Stimulated activated CD8-positive, alpha-beta memory T cell treated with anti-CD3 and anti-CD28 coated beads, Interleukin-7, amount 100 ng/mL, for 4 hours (primary cell): ENCODE data around the gene UQCC5.
"Not testable (repeated sequence)": the region's sequence is repeated elsewhere in the genome, so short reads cannot be mapped to it uniquely, and the experiment has no call there.

Source experiments
- DNase-seq, 2 donors: peaks; one replicate each; pipeline ENCODE4 v3.0.0-alpha.2; 2020; ENCODE audit warnings: low read depth in 2 of 2

Gene UQCC5

DNA sequence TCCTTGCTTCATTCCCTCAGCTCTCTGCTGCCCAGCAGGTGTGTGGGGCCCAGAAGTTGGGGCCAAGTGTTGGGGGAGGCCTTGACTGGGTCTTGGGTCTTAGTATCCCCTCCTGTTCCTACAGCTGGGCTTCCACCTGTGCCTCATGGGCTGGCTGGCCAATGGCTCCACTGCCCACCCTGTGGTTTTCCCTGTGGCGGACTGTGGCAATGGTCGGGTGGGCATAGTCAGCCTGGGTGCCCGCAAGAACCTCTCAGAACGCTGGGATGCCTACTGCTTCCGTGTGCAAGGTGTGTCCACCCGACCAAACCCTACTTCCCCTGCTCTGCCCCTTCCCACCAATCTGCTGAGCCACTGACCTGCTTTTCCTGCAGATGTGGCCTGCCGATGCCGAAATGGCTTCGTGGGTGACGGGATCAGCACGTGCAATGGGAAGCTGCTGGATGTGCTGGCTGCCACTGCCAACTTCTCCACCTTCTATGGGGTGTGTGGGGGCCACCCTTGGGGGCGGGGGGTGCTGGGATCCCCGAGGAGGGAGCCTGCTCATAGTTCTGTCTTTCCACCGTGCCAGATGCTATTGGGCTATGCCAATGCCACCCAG, 13.7 kb upstream of the UQCC5 start:
- no peak for DNase-seq

DNA sequence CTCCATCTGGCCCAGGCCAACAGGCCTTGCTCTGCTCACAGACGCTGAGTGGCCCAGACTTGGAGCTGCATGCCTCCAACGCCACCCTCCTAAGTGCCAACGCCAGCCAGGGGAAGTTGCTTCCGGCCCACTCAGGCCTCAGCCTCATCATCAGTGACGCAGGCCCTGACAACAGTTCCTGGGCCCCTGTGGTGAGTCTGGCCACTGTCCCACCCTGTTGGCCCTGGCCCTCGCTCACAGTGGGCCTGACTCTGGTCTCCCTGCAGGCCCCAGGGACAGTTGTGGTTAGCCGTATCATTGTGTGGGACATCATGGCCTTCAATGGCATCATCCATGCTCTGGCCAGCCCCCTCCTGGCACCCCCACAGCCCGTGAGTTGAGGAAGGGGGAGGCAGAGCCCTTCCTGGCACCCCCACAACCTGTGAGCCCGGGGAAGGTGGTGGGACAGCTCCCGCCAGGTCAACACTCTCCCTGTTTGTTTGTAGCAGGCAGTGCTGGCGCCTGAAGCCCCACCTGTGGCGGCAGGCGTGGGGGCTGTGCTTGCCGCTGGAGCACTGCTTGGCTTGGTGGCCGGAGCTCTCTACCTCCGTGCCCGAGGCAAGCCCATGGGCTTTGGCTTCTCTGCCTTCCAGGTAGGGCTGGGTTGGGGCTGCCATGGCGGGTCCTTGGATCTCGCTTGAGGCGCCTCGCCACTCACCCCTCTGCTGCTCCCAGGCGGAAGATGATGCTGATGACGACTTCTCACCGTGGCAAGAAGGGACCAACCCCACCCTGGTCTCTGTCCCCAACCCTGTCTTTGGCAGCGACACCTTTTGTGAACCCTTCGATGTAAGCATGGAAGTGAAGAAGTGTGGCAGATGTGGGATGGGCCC, 12.8 kb upstream of the UQCC5 start:
- no peak for DNase-seq

DNA sequence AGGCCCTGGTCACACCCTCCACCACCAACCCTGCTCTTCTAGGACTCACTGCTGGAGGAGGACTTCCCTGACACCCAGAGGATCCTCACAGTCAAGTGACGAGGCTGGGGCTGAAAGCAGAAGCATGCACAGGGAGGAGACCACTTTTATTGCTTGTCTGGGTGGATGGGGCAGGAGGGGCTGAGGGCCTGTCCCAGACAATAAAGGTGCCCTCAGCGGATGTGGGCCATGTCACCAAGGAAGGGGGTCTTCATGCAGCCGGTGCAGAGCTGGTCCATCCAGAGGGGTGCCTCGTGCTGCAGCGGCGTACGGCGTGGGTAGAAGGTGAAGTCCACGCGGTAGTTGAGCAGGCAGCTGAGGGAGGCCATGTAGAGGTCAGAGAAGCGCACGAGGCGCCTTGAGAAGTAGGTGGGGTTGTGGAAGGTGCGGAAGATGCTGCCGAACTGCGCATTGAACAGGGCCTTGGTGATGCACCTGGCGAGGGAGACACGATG, 12.1 kb upstream of the UQCC5 start:
- DNase-seq = no peak

DNA sequence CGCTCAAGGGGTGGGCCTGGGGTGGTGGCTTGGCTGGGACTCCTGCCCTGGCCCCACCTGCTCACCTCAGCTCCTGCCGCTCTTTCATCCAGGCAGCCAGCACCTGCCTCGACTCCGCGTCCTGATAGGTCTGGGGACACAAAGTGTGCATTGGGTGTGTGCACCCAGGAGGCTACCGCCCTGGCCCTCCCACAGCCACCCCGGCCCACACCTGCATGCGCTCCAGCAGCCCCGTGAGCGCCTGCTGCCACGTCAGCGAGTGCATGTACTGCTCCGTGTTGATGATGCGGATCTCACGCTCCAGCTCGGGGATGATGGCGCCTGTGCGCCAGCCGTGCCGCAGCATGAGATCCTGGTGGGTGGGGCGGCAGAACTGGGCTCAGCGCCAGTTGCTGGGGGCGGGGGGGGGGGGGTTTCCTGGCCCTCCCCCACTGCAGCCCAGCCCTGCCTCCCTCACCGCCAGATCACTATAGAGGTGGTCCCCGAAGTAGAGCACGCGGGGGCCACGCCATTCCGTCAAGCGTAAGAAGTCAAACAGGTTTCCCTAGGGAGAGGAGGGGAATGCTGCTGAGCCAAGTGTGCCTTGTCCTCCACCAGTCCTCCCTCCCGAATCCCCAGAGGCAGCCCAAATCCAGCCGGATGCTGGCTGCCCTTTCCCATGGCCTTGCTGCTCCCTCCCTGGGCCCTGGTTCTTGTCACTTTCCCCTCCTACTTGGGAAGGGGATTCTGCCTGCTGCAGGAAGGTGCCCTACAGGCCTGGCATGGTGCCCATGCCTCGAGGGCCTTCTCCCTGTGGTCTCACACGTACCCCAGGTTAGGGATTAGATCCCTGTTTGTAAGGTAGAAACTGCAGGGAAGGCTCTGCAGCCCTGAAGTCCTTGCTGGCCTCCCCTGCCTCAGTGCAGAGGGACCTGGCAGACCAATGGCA, 11.4 kb upstream of the UQCC5 start:
- no peak for DNase-seq

DNA sequence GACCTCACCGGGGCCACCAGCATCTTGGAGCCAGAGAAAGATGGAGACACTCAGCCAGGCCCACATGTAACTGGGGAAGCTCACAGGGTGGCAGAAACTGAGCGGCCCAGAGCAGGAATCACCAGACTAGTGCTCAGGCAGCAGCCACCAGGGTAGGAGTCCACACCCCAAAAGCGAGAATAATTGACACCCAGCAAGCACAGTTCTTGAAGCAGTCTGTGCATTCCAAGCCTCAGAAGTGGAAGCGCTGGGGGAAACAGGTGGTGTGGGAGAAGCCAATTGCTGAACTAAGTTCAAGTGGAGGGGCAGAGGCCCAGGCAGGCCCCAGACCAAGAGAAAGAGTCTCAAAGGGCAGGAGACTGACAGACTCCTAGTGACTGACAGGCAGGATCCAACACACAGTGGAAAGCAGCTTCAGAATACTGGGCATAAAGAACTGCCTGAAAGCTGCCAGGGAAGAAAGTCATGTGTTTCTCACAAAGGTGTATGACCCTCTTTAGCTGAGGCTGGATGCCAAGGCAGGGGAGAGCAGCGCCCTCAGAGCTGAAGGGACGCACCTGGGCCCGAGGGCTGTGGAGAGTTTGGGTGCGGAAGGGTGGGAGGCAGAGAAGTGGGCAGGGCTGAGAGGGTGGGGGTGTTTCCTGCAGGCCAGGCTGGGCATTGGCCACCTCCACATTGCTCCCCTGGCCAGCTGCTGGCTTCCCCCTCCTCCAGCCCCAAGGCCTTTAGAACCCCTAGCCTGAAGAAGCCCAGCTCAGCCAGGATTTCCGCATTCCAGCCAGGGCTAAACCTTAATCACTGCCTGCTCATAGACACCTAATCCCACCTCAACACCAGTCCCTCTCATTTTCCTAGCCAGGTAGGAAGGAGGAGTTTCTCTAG, 10.5 kb upstream of the UQCC5 start:
- DNase-seq = no peak

DNA sequence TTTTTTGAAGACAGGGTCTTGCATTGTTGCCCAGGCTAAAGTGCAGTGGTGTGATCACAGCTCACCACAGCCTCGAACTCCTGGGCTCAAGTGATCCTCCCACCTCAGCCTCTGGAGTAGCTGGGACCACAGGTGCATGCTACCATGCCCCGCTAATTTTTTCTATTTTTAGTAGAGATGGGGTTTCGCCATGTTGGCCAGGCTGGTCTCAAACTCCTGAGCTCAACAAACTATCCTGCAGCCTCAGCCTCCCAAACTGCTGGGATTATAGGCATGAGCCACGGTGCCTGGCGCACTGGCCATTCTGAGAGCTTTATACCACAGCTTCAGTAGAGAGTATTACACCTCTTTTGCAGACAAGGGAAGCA, 9.8 kb upstream of the UQCC5 start:
- DNase-seq = not testable (repeated sequence)

DNA sequence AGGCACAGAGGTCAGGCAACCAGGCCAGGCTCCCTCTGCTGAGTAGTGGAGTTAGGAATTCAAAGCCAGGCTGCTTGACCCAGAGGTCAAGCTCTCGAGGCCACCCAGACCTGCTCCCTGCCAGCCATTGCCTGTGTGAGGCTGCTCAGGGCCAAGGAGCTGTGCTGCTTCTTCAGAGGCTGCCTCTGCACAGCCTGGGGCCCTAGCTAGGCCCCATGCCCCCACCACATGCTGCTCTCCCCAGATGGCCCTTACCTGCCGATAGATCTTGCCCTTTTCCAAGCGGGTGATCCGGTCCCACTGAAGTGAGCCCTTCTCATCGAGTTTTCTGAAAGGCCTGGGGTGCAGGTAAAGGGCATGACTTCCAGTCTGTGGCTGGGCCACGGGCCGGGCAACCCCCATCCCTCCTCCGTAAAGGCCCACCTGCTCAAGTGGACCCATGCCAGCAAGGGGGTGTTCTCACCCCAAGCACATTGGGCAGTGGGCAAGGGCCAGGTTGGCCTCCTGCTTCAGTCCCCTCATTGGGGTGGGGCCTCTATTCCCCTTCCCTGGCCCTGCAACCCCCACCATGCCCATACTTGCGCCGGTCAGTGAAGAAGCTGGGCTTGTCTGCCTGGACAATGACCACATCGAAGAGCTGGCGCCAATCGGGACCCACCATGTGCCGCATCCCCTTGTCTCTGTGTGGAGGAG, 9.2 kb upstream of the UQCC5 start:
- no peak for DNase-seq

DNA sequence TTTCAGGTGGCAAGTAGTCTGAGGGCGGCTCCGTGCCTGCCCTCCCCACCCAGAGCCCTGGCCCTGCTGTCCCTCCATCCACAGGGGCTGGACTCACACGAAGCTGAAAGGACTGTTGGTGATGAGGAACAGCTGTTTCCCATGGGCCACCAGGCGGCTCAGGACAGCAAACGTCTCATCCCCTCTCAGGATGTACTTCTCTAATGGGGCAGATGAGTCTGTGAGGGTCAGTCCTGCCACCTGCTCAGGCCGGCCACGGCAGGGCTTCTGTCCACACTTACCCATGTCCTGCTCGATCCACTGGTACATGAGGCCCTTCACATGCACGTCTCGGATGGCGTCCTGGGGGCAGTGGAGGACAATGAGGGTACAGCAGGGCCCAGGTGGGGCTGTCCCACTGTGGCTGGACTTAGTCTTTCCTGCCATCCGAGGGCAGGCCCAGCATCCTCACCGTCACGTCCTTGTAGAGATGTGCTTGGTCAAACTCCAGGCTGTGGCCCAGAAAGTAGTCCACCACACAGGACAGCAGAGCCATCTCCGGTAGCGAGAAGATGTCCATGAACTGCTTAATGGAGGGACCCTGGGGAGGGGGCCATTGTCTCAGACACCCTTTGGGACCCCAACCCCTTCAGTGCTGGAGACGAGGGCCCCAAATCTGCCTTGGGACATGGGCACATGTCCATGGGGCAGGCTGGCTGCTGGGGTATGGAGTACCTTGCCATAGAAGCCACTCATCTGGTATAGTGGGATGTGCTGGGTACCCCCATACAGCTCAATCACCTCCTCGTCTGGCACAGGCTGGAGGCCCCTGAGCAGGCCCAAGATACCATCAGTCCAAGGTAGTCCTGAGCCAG, 8.4 kb upstream of the UQCC5 start:
- no peak for DNase-seq

DNA sequence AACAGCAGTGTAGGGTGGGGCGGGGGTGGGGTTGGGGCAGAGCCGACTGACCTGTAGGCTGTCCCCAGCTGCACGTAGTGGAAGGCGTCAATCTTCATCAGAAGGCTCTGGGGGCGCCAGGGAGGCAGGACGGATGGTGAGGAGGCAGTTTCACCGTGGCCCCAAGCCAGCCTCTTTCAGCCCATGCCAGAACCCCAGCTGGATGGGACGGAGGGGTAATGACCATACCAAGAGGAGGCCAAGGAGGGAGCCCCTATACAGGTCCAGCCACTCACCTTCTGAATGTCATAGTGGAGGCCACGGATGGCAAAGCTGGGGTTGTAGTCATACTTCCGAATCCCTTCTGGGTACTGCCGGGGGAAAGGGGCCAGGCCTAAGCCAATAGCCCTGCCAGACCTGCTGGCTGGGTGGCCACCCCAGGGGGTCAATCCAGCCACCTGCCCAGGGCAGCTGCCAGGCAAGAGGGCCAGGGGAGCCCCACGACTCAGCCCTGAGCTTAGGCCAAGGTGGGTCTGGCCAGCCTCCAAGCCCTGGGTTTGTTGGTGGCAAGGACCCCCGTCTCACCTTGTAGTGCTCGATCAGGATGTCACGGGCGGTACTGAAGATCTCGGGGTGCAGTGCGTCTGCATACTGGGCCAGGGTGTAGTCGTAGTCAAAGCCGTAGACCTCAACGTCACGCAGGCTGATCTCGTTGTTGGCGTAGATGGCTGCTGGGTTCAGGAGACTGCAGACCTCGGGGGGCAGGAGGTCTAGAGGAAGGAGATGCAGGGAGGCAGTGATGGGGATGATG, 7.6 kb upstream of the UQCC5 start:
- DNase-seq = no peak

DNA sequence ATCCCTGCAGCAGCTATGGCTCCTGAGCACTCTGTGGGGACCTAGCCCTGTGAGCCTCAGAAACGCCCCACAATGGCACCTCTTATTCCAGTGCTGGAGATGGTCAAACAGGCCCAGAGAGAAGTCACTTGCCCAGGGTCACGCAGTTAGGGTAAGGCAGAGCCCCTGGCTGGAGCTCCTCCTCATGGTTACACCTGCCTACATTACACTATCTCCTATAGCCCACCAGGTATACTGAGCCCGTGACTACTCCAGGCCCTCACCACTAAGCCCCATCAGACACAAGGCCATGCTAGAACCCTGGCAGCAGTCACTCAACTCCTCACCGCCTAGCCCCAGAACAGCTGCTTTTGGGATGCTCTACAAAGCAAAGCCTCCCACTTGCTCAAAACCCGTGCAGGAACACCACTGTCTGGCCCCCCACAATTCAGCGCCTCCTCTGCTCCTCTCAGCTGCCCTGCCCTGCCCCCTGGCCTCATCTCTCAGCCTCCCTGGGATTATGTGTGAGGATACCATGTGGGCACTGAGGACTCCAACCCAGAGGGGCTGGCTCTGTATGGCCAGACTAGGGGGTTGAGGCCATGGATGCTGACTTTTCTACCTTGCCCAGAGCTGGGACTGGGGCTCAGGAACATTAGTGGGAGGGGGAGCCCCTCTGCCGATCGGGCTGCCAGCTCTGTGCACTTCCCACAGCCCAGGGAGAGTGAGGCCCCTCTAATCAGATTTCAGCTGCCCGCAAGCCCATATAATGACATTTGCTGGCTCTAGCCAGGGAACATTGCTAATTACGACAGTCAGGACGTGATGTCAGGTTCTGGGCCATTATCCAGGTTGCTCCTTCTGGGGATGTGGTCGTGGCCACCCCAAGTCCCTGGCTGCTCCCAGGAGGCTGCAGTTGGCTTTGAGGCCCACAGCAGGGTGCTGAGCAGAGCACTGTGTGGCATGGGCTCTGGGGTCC, 6.8 kb upstream of the UQCC5 start:
- no peak for DNase-seq

DNA sequence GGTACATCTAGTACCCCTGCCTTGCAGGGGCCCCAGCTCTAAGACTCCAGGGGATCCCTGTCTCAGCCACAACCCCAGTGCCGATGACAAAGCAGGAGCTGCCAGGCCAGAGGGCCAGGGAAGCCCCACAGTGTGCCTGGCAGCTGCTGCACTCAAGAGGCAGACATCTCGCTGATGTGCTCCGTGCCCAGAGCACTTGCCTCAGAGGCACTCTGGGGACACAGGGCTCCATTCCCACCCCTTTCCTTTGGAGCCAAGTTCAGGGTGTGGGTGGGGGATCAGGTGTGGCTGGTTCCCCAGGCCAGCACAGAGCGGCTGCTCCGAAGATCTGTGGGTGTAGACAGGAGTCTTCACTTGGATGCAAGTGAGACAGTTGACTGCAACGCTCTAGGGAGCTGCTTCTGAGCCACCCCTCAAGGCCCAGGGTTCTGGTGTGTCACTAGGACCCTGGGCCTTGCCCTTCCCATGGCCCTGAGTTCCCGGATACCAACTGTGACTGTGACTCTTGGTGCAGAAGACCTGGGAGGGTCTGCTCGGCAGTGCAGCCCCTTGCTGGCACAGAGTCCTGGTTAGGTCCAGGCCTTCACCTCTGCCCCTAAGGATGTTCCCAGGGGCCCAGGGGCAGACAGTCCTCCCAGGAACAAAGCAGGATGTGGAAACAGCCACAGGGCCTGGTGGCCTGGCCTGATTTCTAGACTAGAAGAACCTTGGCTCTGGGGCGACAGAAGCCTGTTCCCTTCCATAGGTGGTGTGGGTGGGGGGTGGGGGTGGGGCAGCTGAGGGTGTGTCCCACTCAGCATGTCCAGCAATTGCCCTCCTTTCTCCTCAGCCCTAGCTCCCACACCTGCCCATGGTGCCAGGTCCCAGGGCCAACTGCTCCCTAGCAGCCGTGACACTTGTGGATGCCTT, 5.2 kb upstream of the UQCC5 start:
- DNase-seq = no peak

DNA sequence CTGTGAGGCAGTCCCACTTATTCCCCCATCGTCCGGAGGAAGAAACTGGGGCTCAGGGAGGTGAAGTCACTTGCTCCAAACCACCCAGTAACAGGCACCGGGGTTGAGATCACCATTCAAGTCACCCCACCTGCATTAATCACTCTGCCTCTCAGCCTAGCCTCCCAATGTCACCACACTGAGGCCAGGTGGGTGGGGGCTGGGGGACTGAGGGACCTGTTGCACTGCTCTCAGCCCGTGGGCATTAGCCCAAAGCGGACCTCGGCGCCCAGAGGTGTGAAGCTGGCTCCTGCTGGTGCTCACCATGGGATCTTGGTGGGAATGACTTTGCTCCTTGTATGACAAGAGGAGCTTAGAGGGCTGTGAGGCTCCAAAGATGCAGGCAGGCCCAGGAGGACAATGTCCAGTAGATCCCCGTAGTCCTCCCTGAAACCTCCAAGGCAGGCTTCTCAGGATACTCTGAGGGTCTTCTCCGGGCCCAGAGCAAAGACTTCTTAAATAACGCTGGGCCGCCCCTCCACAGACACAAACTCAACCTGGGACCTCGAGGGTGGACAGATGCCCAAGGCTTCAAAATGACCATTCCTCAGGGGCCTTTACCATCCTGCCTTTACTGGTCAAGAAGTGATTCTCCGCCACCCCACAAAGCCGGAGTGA, 4.4 kb upstream of the UQCC5 start:
- DNase-seq = no peak

DNA sequence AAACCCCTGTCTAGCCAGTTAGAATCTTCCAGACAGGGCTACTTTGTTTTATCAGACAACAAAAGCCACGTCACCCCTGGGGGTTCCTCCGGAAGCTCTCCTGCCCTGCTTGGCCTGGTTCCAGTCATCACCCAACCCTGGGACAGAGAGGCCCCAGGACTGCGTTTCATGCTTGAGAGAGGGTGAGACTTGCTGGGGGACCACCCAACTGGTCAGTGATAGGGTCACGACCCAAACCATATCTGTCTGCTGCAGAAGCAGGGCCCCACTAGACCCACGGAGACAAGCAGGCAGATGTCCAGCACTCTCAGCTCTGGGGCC, 3.9 kb upstream of the UQCC5 start:
- peak in 1 of 2 donors; percentile 20 for DNase-seq

DNA sequence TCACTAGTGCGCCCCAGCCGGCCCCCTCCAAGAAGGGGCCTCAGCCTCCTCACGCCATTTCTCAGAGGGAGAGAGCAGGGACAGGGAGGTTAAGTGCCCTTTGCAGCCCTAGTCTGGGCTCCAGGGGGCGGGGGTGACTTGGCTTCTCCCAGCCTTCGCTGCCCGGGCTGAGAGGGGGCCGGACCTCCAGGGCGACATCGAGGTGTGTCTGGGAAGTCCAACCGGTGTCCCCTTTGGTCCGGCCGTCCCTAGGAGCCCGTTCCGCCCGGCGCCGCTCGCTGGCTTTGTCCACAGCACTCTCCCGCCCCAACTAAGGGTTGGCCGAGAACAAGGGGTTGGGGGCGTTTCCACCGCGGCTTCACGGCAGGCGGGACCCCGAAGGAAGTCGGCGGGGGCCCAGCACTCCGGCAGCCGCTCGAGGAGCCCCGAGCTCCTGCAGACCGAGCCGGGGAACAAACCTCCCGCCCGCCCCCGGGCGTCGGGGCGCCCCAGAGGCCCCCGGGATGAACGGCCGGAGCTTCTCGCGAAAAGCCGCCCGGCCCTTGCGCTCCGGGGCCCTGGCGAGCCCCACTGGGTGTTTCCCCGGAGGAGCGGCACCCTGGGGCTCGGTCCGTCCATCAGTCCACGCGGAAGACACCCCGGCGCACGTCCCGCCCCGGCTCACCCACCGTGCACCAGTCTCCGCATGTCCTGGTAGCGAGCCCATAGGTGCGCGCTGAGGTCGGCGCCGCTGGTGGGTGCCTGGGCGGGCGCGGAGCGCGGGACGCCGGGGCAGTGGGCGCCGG, 3.4 kb upstream of the UQCC5 start:
- DNase-seq = peak in 1 of 2 donors; percentile 13

DNA sequence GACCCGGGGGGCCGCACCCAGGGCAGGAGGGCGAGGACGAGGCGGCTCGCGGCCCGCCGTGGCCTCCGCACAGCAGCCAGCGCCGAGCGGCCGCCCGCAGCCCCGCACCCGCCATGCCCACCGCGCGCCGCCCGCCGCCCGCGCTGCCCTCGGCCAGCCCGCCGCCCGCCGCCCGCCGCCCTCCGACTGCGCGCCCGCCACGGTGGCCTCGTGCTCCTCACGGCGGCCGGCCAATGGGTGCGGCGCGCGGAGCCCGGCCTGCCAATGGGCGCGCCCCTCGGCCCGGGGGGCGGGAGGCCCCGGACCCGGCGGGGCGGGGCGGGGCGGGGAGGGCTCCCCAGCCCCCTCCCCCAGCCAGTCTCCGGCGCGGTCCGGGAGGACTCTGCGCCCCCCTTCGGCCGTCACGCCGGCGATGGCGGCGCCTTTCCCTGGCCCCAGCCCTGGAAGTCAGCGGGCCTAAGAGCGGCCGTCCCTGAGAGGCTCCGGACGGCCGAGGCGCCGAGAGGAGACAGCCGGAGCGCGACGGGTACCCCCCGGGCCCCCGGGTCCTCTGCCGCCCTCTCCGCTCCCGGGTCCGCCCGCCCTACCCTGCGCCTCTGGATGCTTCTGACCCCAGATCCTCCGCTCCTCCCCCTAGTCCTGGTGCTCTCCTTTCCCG, 2.7 kb upstream of the UQCC5 start, which contains the start of gene NT5DC2:
NT5DC2 (minus strand) TSS at position 235 of the 658 bp plus-strand sequence; CDS start at position 115, 120 bp downstream.
- peak in 1 of 2 donors; percentile 75 for DNase-seq
